ENCODE results near the gene CPTP. TPM values are rescaled to one million over a fixed set of nuclear protein-coding genes. Genes with fewer than 3 reads are reported as not detected.

The CPTP gene
- total RNA-seq, 1 donor from 2014 or later: 71.3 TPM

DNA sequence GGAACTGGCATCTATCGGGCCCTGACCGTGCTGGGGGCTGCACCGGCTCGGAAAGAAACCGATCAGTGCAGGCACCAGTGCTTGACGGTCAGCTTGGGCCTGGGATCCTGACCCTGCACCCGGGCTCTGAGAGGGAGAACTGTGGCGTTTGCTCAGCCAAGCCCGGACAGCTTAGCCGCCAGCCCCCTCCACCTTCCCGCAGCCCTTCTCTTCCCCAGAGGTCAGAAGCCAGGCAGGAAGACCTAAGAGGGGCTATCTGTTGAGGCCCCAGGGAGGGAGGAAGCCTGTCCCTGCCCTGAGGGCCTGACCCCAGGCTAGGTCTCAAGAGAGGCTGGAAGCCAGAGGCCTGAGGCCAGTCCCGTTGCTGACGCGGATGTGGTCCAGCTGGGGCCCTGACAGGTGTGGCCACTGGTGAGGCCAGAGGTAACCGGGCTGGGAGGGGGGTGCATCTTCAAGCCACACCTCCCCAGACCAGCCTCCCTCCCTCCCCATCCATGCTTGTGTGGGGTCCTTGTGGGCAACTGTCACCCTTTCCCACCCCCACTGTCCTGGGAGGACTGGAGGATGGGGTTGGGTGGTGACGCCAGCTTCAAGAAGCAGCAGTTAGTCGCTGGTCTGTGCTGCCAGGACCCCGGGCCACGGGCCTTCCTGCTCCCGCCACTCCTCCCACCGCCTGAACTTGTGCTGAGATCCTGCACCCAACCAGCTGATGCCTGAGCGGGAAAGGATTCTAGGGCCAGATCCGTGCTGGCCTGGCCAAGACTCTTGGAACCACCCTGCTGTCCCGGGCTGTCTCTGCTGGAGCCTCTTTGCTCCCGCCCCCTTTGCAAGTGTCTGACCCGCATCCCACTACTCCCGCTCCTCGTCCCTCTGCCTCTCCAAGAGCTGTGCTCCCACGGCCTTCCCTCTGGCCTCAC is 27.2 kb downstream of the CPTP start:
- no peaks in the 10 kb centered on the region for H3K9me3 ChIP-seq
- TF ChIP-seq CTCF (IDR thresholded peaks at IDR 0.05): no peak
- peak overlapping the region; percentile 54 to 69 for H3K27ac ChIP-seq
- H3K27me3 ChIP-seq: no peaks in the 10 kb centered on the region
- H3K4me1 ChIP-seq: peaks cover 18 to 62% of the 10 kb centered on the region in 2 donors
- intact Hi-C loops (cut with DNase I): no loop called here
- peaks cover 14 to 19% of the 10 kb centered on the region in 2 donors for H3K36me3 ChIP-seq
- peak overlapping the region in 1 of 2 donors; percentile 23 for H3K4me3 ChIP-seq
- DNase-seq (ENCODE audit: low spot score in 2 of 2): no peak

- Histone ChIP-seq H3K27ac (peak overlapping the region; percentile 23 to 54), H3K4me1 (peaks cover 18 to 51% of the 10 kb centered on the region in 2 donors), H3K9me3 (no peaks in the 10 kb centered on the region), H3K36me3 (peaks cover 14 to 19% of the 10 kb centered on the region in 2 donors), H3K4me3 (no peak overlapping the region), H3K27me3 (no peaks in the 10 kb centered on the region)
- TF ChIP-seq CTCF (IDR thresholded peaks at IDR 0.05): no peak
- DNase-seq (ENCODE audit: low spot score in 2 of 2): no peak
- intact Hi-C loops (cut with DNase I): no loop called here
These were observed 28.3 kb downstream of the CPTP start for GRCh38 chr1:1352786-1353388.

DNA sequence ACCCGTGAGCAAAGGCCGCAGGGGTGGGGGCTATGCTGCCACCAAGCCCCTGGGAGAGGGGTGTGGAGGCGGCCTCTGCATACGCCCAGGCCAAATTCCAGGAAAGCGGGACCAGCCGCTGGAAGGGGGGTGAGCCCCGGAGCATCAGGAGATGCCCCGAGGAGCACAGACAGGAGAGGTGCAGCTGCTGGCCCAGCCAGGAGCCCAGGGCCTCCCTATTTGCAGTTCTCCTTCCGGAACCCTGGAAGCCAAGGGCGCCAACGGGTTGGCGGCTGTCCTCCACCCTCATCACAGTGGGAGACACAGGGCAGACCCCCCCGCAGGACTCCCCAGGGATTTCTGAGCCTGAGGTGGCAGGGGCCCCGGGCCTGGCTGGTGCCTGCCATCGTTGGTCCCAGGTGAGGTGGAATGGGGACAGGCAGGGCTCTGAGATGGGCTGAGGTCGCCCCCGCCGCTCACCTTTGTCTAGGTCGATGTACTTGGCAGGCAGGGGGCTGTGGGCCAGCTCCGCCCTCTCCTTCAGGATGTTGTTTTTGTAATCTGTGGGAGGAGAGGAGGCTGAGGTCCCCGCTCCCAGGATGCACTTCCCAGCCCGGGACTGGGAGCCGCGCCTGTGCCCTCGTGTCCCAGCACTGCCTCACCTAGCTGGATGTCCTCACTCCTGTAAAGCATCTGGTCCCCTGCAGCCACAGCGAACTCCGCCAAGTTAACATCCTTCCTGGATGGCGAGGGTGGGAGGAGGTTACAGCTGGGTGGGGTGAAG is 29.0 kb downstream of the CPTP start:
- intact Hi-C loops (cut with DNase I): no loop called here
- TF ChIP-seq CTCF (IDR thresholded peaks at IDR 0.05): no peak
- H3K36me3 ChIP-seq: peaks cover 14 to 19% of the 10 kb centered on the region in 2 donors
- no peak overlapping the region for H3K4me3 ChIP-seq
- peak overlapping the region; percentile 23 to 54 for H3K27ac ChIP-seq
- DNase-seq (ENCODE audit: low spot score in 2 of 2): no peak
- peaks cover 16 to 49% of the 10 kb centered on the region in 2 donors for H3K4me1 ChIP-seq
- no peaks in the 10 kb centered on the region for H3K9me3 ChIP-seq
- H3K27me3 ChIP-seq: no peaks in the 10 kb centered on the region

GRCh38 chr1:1354271-1355247 is 30.0 kb downstream of the CPTP start:
- Histone ChIP-seq H3K4me3 (peak overlapping the region; percentile 54 to 65), H3K27ac (peak overlapping the region; percentile 90 to 92), H3K9me3 (no peaks in the 10 kb centered on the region), H3K36me3 (peaks cover 14 to 19% of the 10 kb centered on the region in 2 donors), H3K4me1 (peaks cover 23 to 59% of the 10 kb centered on the region in 2 donors), H3K27me3 (no peaks in the 10 kb centered on the region)
- intact Hi-C loops (cut with DNase I): no loop called here
- DNase-seq (ENCODE audit: low spot score in 2 of 2): no peak
- no peak for TF ChIP-seq CTCF (IDR thresholded peaks at IDR 0.05)
